Vagina (tissue), 2 donors: ENCODE data around the gene SEMA4D. TPM values are rescaled to one million over a fixed set of nuclear protein-coding genes. Genes with fewer than 3 reads are reported as not detected.

Experiments used
- DNase-seq, 2 donors: peaks; one replicate each; pipeline ENCODE4 v3.0.0-alpha.2; 2017; ENCODE audit errors: extremely low spot score in 2 of 2
- H3K27ac ChIP-seq: fragments of 200-600 bp; sonication (generic); one replicate; pipeline ENCODE4 v1.5.1; 2019
- H3K27me3 ChIP-seq: fragments of 200-600 bp; sonication (generic); one replicate; pipeline ENCODE4 v1.5.1; 2019
- H3K36me3 ChIP-seq, 2 donors: fragments of 200-600 bp; sonication (generic); one replicate each; pipeline ENCODE4 v1.5.1; 2017 to 2019
- H3K4me1 ChIP-seq: fragments of 200-600 bp; sonication (generic); one replicate; pipeline ENCODE4 v1.5.1; 2019
- H3K4me3 ChIP-seq, 2 donors: fragments of 200-600 bp; sonication (generic); 1 replicate in 1 of 2; 2 replicates in 1 of 2; pipeline ENCODE4 v1.5.1; 2016 to 2019
- H3K9me3 ChIP-seq: fragments of 200-600 bp; sonication (generic); one replicate; pipeline ENCODE4 v1.5.1; 2019
- POLR2A ChIP-seq, 2 donors: fragments of 450-650 bp; IDR thresholded peaks; one replicate each; pipeline ENCODE4 v1.6.1; 2017; ENCODE audit warnings: antibody characterized with exemption in 2 of 2, mild to moderate bottlenecking in 2 of 2, moderate library complexity in 2 of 2
- POLR2AphosphoS5 ChIP-seq, 2 donors: sonication (generic); formaldehyde crosslinking; IDR thresholded peaks; one replicate each; pipeline ENCODE4 v1.9.0; 2017; ENCODE audit warnings: antibody characterized with exemption in 2 of 2, mild to moderate bottlenecking in 2 of 2, low read depth in 1 of 2; ENCODE audit not compliant: insufficient read depth in 1 of 2
- intact Hi-C: fragments of 100-400 bp; cut with DNase I; formaldehyde crosslinking; loops from one replicate; pipeline ENCODE4 v1.15.1; 2023
- total RNA-seq: library from RNA; depleted of rRNA; stranded (reverse); fragments of >200 nt; gene quantifications from one replicate; pipeline ENCODE4 v1.2.3, GENCODE V29; 2016
- TF ChIP-seq, protein P1 (sequence below), 3 experiments: fragments of 450-650 bp in 2 of 3; fragments of 200-600 bp in 1 of 3; sonication (generic) in 1 of 3; IDR thresholded peaks; one replicate each; pipeline ENCODE4 v1.5.1; 2017 to 2019; ENCODE audit warnings: antibody characterized with exemption in 3 of 3, mild to moderate bottlenecking in 2 of 3, moderate library complexity in 2 of 3

The SEMA4D gene
- total RNA-seq, 1 donor from 2014 or later = 39.3 TPM

- H3K36me3 ChIP-seq = peaks cover 0 to 34% of the 10 kb centered on the region in 2 donors
- intact Hi-C loops = no loop called here
Observed at GRCh38 chr9:89382026-89382986, 115.6 kb downstream of the SEMA4D start.

DNA sequence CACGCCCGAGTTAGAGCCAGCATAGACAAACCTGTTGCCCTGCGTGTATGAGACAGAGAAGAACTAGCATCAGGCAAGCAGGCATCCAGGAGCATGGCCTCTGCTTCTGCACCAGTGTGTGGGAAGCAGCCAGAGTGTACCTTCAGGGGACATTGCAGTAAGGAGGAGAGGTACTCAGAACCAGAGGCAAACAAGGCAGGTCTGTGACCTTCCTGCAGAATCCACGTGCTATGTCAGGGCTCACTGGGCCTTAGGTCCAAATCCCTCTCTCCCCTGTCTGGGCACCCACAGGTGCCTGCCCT lies 116.7 kb downstream of the SEMA4D start:
- H3K4me1 ChIP-seq = peaks cover 1% of the 10 kb centered on the region
- H3K27ac ChIP-seq = no peak overlapping the region
- no peak for DNase-seq
- TF ChIP-seq POLR2AphosphoS5 (IDR thresholded peaks at IDR 0.05; ENCODE audit: insufficient read depth in 1 of 2, low read depth in 1 of 2) (no peak), POLR2A (IDR thresholded peaks at IDR 0.05) (no peak)
- TF ChIP-seq, protein P1, sequence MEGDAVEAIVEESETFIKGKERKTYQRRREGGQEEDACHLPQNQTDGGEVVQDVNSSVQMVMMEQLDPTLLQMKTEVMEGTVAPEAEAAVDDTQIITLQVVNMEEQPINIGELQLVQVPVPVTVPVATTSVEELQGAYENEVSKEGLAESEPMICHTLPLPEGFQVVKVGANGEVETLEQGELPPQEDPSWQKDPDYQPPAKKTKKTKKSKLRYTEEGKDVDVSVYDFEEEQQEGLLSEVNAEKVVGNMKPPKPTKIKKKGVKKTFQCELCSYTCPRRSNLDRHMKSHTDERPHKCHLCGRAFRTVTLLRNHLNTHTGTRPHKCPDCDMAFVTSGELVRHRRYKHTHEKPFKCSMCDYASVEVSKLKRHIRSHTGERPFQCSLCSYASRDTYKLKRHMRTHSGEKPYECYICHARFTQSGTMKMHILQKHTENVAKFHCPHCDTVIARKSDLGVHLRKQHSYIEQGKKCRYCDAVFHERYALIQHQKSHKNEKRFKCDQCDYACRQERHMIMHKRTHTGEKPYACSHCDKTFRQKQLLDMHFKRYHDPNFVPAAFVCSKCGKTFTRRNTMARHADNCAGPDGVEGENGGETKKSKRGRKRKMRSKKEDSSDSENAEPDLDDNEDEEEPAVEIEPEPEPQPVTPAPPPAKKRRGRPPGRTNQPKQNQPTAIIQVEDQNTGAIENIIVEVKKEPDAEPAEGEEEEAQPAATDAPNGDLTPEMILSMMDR (IDR thresholded peaks at IDR 0.05) = no peak
- intact Hi-C loops = no loop called here
- H3K9me3 ChIP-seq = no peaks in the 10 kb centered on the region
- H3K4me3 ChIP-seq = no peak overlapping the region
- H3K27me3 ChIP-seq = no peaks in the 10 kb centered on the region
- H3K36me3 ChIP-seq = peaks cover 0 to 33% of the 10 kb centered on the region in 2 donors

More at GRCh38 chr9:89382026-89382986, 115.6 kb downstream of the SEMA4D start:
- Histone ChIP-seq H3K4me3 (no peak overlapping the region), H3K4me1 (peaks cover 12% of the 10 kb centered on the region), H3K27ac (no peak overlapping the region), H3K27me3 (no peaks in the 10 kb centered on the region), H3K9me3 (no peaks in the 10 kb centered on the region)
- TF ChIP-seq POLR2AphosphoS5 (IDR thresholded peaks at IDR 0.05; ENCODE audit: insufficient read depth in 1 of 2, low read depth in 1 of 2) = no peak
- TF ChIP-seq, protein P1 (IDR thresholded peaks at IDR 0.05) = no peak
- no peak for TF ChIP-seq POLR2A (IDR thresholded peaks at IDR 0.05)
- DNase-seq = no peak

DNA sequence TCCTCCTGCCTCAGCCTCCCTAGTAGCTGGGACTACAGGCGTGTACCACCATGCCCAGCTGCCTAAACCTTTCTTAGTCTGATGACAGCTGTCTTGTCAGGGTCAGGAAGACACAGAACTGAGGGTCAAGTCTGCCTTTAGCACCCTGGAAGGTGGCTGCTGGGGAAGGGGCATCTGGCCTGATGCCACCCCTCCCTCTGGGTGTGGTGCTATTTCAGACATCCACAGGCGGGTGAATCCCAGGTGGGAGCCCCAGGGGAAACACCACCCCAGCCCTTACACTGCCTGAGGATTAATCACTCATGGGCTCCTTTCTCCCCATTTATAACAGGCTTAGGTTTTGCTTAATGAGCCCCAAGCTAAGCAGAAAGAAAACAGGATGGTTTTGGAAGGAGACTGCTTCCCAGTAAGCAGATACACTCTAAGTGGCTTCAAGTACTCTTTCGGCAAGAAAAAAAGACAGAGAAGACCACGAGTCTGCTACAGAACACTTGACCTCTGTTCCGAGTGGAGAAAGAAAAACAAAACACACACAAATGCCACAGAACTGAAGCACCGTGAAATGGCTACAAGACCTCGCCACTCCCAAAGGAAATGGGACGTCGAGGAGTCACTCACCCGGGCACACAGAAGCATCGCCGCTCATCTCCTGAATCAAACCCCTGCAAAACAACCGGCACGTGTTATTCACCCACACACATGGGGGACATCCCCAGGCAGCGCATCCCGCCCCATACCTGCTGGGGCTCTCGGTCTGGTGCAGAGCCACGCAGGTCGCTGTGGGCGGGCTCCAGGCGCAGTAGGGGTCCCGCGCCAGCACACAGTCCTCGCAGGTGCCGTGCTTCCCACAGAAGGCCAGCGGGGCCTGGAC lies 117.2 kb downstream of the SEMA4D start:
- no peak for TF ChIP-seq POLR2A (IDR thresholded peaks at IDR 0.05)
- TF ChIP-seq POLR2AphosphoS5 (IDR thresholded peaks at IDR 0.05; ENCODE audit: insufficient read depth in 1 of 2, low read depth in 1 of 2) = no peak
- TF ChIP-seq, protein P1 (IDR thresholded peaks at IDR 0.05) = no peak
- intact Hi-C loops = no loop called here
- Histone ChIP-seq H3K4me3 (no peak overlapping the region), H3K27ac (no peak overlapping the region), H3K9me3 (no peaks in the 10 kb centered on the region), H3K27me3 (no peaks in the 10 kb centered on the region), H3K4me1 (no peaks in the 10 kb centered on the region), H3K36me3 (peaks cover 0 to 30% of the 10 kb centered on the region in 2 donors)
- no peak for DNase-seq

GRCh38 chr9:89379508-89380115 lies 118.3 kb downstream of the SEMA4D start:
- Histone ChIP-seq H3K27ac (no peak overlapping the region), H3K4me1 (no peaks in the 10 kb centered on the region), H3K9me3 (no peaks in the 10 kb centered on the region), H3K27me3 (no peaks in the 10 kb centered on the region), H3K4me3 (no peak overlapping the region), H3K36me3 (peaks cover 0 to 27% of the 10 kb centered on the region in 2 donors)
- intact Hi-C loops = no loop called here
- no peak for TF ChIP-seq POLR2A (IDR thresholded peaks at IDR 0.05)
- TF ChIP-seq, protein P1 (IDR thresholded peaks at IDR 0.05) = no peak
- TF ChIP-seq POLR2AphosphoS5 (IDR thresholded peaks at IDR 0.05; ENCODE audit: insufficient read depth in 1 of 2, low read depth in 1 of 2) = no peak
- DNase-seq = no peak
